K562 (cell line): ENCODE results near the gene PAQR4.

Source experiments
- GABPA ChIP-seq: fragments of 200-800 bp; sonication (Bioruptor generic); conservative IDR thresholded peaks from 2 replicates; pipeline ENCODE4 v1.6.1; 2016; ENCODE audit warnings: low read depth, missing genetic modification characterization, missing compliant biosample characterization
- GATA2 ChIP-seq: sonication (generic); formaldehyde crosslinking; IDR thresholded peaks from 2 replicates; pipeline ENCODE4 v1.4.0; 2020; ENCODE audit warnings: mild to moderate bottlenecking, missing genetic modification reagents
- GATAD2A ChIP-seq: fragments of 450-650 bp; IDR thresholded peaks from 2 replicates; pipeline ENCODE4 v1.6.1; 2017
- MAFF ChIP-seq: IDR thresholded peaks from 2 replicates; pipeline ENCODE4 v1.6.1; 2012; ENCODE audit warnings: low read length, improper control_type of control experiment
- MYBL2 ChIP-seq, 2 experiments: fragments of 450-650 bp in 1 of 2; sonication (generic) in 1 of 2; formaldehyde crosslinking in 1 of 2; IDR thresholded peaks; 2 replicates each; pipeline versions ENCODE4 v1.6.1 to v1.8.1; 2017 to 2022; ENCODE audit warnings: borderline replicate concordance in 1 of 2, inconsistent platforms in 1 of 2, low read depth in 1 of 2, mild to moderate bottlenecking in 1 of 2, missing genetic modification reagents in 1 of 2, moderate library complexity in 1 of 2
- NR2C2 ChIP-seq, 2 experiments: fragments of 200-800 bp in 1 of 2; sonication (Bioruptor generic) in 1 of 2; sonication (generic) in 1 of 2; formaldehyde crosslinking in 1 of 2; IDR thresholded peaks; 2 replicates each; pipeline versions ENCODE4 v1.6.1 to v1.8.0; 2016 to 2022; ENCODE audit warnings: mild to moderate bottlenecking in 1 of 2, missing compliant biosample characterization in 1 of 2, missing genetic modification characterization in 1 of 2, missing genetic modification reagents in 1 of 2
- POLR2A ChIP-seq: fragments of 450-650 bp; conservative IDR thresholded peaks from 2 replicates; pipeline ENCODE4 v1.6.1; 2016
- RAD21 ChIP-seq, 2 experiments: fragments of 250-450 bp in 1 of 2; fragments of 450-650 bp in 1 of 2; sonication (Bioruptor Pico) in 1 of 2; formaldehyde crosslinking in 1 of 2; IDR thresholded peaks in 1 of 2; conservative IDR thresholded peaks in 1 of 2; 2 replicates each; pipeline versions ENCODE4 v1.4.0 to v1.8.0; 2020 to 2022; ENCODE audit warnings: mild to moderate bottlenecking in 2 of 2, moderate library complexity in 1 of 2
- RNF2 ChIP-seq: sonication (generic); IDR thresholded peaks from 2 replicates; pipeline ENCODE4 v1.6.1; 2016
- SMARCA5 ChIP-seq: fragments of 450-650 bp; IDR thresholded peaks from 2 replicates; pipeline ENCODE4 v1.6.1; 2016
- SMARCB1 ChIP-seq: IDR thresholded peaks from 2 replicates; pipeline ENCODE4 v1.6.1; 2011; ENCODE audit warnings: improper control_type of control experiment, low read depth; ENCODE audit not compliant: insufficient read length
- SNIP1 ChIP-seq: fragments of 450-650 bp; IDR thresholded peaks from 2 replicates; pipeline ENCODE4 v1.7.1; 2017; ENCODE audit warnings: low read depth, mild to moderate bottlenecking
- TF ChIP-seq, protein P1 (sequence below), 3 experiments: IDR thresholded peaks in 2 of 3; conservative IDR thresholded peaks in 1 of 3; 2 replicates each; pipeline ENCODE4 v1.5.1; 2011 to 2012; ENCODE audit warnings: low read length in 3 of 3, mild to moderate bottlenecking in 3 of 3, control low read depth in 2 of 3, improper control_type of control experiment in 1 of 3, inconsistent platforms in 1 of 3, low read depth in 1 of 3, mixed read lengths in 1 of 3, moderate library complexity in 1 of 3; ENCODE audit not compliant: insufficient read depth in 2 of 3

DNA sequence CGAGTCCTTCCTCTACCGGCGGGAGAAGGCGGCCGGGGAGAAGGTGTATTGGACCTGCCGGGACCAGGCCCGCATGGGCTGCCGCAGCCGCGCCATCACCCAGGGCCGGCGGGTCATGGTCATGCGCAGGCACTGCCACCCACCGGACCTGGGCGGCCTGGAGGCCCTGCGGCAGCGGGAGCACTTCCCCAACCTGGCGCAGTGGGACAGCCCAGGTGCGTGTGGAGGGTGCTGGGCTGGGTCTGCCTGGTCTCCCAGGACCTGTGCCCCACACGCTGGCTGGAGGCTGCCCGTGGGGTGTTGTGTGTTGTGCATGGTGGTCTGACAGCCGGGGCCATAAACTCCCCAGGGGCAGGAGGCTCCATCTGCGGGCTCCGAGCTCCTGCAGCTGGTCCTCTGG is 32.0 kb upstream of the PAQR4 start:
- no peak for TF ChIP-seq RNF2
- TF ChIP-seq NR2C2 (CRISPR knock-in tag; IDR thresholded peaks at IDR 0.05), result no peak
- TF ChIP-seq NR2C2 (tag; IDR thresholded peaks at IDR 0.05), result no peak
- TF ChIP-seq SMARCA5, result no peak
- no peak for TF ChIP-seq SMARCB1
- TF ChIP-seq MAFF, result no peak
- TF ChIP-seq GATAD2A, result no peak
- TF ChIP-seq, protein P1, sequence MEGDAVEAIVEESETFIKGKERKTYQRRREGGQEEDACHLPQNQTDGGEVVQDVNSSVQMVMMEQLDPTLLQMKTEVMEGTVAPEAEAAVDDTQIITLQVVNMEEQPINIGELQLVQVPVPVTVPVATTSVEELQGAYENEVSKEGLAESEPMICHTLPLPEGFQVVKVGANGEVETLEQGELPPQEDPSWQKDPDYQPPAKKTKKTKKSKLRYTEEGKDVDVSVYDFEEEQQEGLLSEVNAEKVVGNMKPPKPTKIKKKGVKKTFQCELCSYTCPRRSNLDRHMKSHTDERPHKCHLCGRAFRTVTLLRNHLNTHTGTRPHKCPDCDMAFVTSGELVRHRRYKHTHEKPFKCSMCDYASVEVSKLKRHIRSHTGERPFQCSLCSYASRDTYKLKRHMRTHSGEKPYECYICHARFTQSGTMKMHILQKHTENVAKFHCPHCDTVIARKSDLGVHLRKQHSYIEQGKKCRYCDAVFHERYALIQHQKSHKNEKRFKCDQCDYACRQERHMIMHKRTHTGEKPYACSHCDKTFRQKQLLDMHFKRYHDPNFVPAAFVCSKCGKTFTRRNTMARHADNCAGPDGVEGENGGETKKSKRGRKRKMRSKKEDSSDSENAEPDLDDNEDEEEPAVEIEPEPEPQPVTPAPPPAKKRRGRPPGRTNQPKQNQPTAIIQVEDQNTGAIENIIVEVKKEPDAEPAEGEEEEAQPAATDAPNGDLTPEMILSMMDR (IDR thresholded peaks at IDR 0.05 in 2 of 3, conservative IDR thresholded peaks at IDR 0.05 in 1 of 3; ENCODE audit: insufficient read depth in 2 of 3, low read depth in 1 of 3, low read length in 3 of 3), result no peak
- TF ChIP-seq RAD21 (CRISPR knock-in tag; conservative IDR thresholded peaks at IDR 0.05 in 1 of 2, IDR thresholded peaks at IDR 0.05 in 1 of 2), result no peak
- no peak for TF ChIP-seq SNIP1
- no peak for TF ChIP-seq POLR2A
- TF ChIP-seq GABPA (tag), result no peak
- TF ChIP-seq MYBL2 (IDR thresholded peaks at IDR 0.05; ENCODE audit: low read depth), result no peak
- no peak for TF ChIP-seq MYBL2 (CRISPR knock-in tag; IDR thresholded peaks at IDR 0.05; ENCODE audit: borderline replicate concordance)
- TF ChIP-seq GATA2, result no peak
